HEK293 (cell line): ENCODE measurements around the gene CACNA1S.

Experiments used
- CTCF ChIA-PET: fragments of 350-600 bp; formaldehyde crosslinking; extraction: SDS; loops from one replicate; lab custom pipeline; 2021; ENCODE audit warnings: antibody characterized with exemption; lab: Yijun Ruan, JAX
- POLR2A ChIA-PET: fragments of 300-600 bp; formaldehyde crosslinking; extraction: SDS; loops from one replicate; lab custom pipeline; 2020; ENCODE audit warnings: antibody characterized with exemption, inconsistent platforms; lab: Yijun Ruan, JAX
- H3K27ac ChIP-seq: fragments of 200-500 bp; sonication (Bioruptor generic); 2 replicates; pipeline ENCODE4 v1.5.1; 2014; ENCODE audit warnings: low read depth, low read length, control low read depth, inconsistent platforms; ENCODE audit errors: extremely low read depth
- H3K36me3 ChIP-seq, 2 experiments: fragments of 200-500 bp in 1 of 2; sonication (Bioruptor generic) in 1 of 2; 1 replicate in 1 of 2; 2 replicates in 1 of 2; pipeline ENCODE4 v1.5.1; 2014 to 2017; ENCODE audit warnings: inconsistent platforms in 2 of 2, low read length in 2 of 2; ENCODE audit not compliant: control insufficient read depth in 2 of 2, insufficient read depth in 1 of 2
- H3K4me1 ChIP-seq: fragments of 200-500 bp; sonication (Bioruptor generic); 2 replicates; pipeline ENCODE4 v1.5.1; 2014; ENCODE audit warnings: mild to moderate bottlenecking, low read length, inconsistent platforms; ENCODE audit not compliant: control insufficient read depth, insufficient read depth
- H3K4me3 ChIP-seq: 2 replicates; pipeline ENCODE4 v1.5.1; 2011; ENCODE audit warnings: low read depth, mild to moderate bottlenecking, control low read depth, low read length, moderate library complexity
- H3K9me3 ChIP-seq: fragments of 200-500 bp; sonication (Bioruptor generic); 2 replicates; pipeline ENCODE4 v1.5.1; 2014; ENCODE audit warnings: low read depth, low read length, inconsistent platforms; ENCODE audit not compliant: control insufficient read depth, insufficient read depth
- GLIS1 ChIP-seq: fragments of 450-650 bp; formaldehyde crosslinking; IDR thresholded peaks from 2 replicates; pipeline ENCODE4 v1.5.1; 2016; ENCODE audit warnings: missing biosample characterization, missing genetic modification characterization
- GLIS2 ChIP-seq: fragments of 450-650 bp; formaldehyde crosslinking; IDR thresholded peaks from 2 replicates; pipeline ENCODE4 v1.5.1; 2016; ENCODE audit warnings: missing biosample characterization, missing genetic modification characterization
- KLF10 ChIP-seq: fragments of 450-650 bp; IDR thresholded peaks from 2 replicates; pipeline ENCODE4 v1.5.1; 2018; ENCODE audit warnings: missing biosample characterization, mild to moderate bottlenecking, missing genetic modification characterization
- KLF8 ChIP-seq: fragments of 450-650 bp; formaldehyde crosslinking; IDR thresholded peaks from 2 replicates; pipeline ENCODE4 v1.5.1; 2016; ENCODE audit warnings: missing biosample characterization, missing genetic modification characterization
- OSR2 ChIP-seq: fragments of 450-650 bp; formaldehyde crosslinking; IDR thresholded peaks from 2 replicates; pipeline ENCODE4 v1.5.1; 2016; ENCODE audit warnings: missing biosample characterization, missing genetic modification characterization
- SCRT1 ChIP-seq: fragments of 450-650 bp; formaldehyde crosslinking; IDR thresholded peaks from 2 replicates; pipeline ENCODE4 v1.5.1; 2016; ENCODE audit warnings: missing biosample characterization, missing genetic modification characterization, borderline replicate concordance
- ZBTB8A ChIP-seq: fragments of 450-650 bp; formaldehyde crosslinking; IDR thresholded peaks from 2 replicates; pipeline ENCODE4 v1.5.1; 2016; ENCODE audit warnings: missing biosample characterization, missing genetic modification characterization
- ZFP37 ChIP-seq: fragments of 450-650 bp; formaldehyde crosslinking; IDR thresholded peaks from 2 replicates; pipeline ENCODE4 v1.5.1; 2016; ENCODE audit warnings: missing biosample characterization, missing genetic modification characterization
- ZIC2 ChIP-seq: fragments of 450-650 bp; formaldehyde crosslinking; IDR thresholded peaks from 2 replicates; pipeline ENCODE4 v1.5.1; 2016; ENCODE audit warnings: missing biosample characterization, missing genetic modification characterization
- ZNF10 ChIP-seq: fragments of 450-650 bp; formaldehyde crosslinking; IDR thresholded peaks from 2 replicates; pipeline ENCODE4 v1.5.1; 2017; ENCODE audit warnings: missing biosample characterization, missing genetic modification characterization
- ZNF132 ChIP-seq: fragments of 450-650 bp; formaldehyde crosslinking; IDR thresholded peaks from 2 replicates; pipeline ENCODE4 v1.5.1; 2017; ENCODE audit warnings: missing biosample characterization, missing genetic modification characterization, borderline replicate concordance
- ZNF184 ChIP-seq: fragments of 450-650 bp; IDR thresholded peaks from 2 replicates; pipeline ENCODE4 v1.5.1; 2018; ENCODE audit warnings: missing biosample characterization, mild to moderate bottlenecking, missing genetic modification characterization
- ZNF239 ChIP-seq: fragments of 450-650 bp; formaldehyde crosslinking; IDR thresholded peaks from 2 replicates; pipeline ENCODE4 v1.5.1; 2016; ENCODE audit warnings: missing biosample characterization, missing genetic modification characterization
- ZNF292 ChIP-seq: fragments of 450-650 bp; formaldehyde crosslinking; IDR thresholded peaks from 2 replicates; pipeline ENCODE4 v1.5.1; 2016; ENCODE audit warnings: low read depth, missing biosample characterization, missing genetic modification characterization, borderline replicate concordance
- ZNF394 ChIP-seq: fragments of 450-650 bp; formaldehyde crosslinking; IDR thresholded peaks from 2 replicates; pipeline ENCODE4 v1.5.1; 2016; ENCODE audit warnings: missing biosample characterization, missing genetic modification characterization, mild to moderate bottlenecking, moderate library complexity, borderline replicate concordance
- ZNF510 ChIP-seq: fragments of 450-650 bp; formaldehyde crosslinking; IDR thresholded peaks from 2 replicates; pipeline ENCODE4 v1.5.1; 2018; ENCODE audit warnings: mild to moderate bottlenecking, missing genetic modification characterization, missing biosample characterization; ENCODE audit not compliant: insufficient replicate concordance
- ZNF626 ChIP-seq: fragments of 450-650 bp; sonication (Bioruptor Pico); formaldehyde crosslinking; IDR thresholded peaks from 2 replicates; pipeline ENCODE4 v1.5.1; 2018; ENCODE audit warnings: missing biosample characterization, missing genetic modification characterization, inconsistent platforms
- ZSCAN16 ChIP-seq: fragments of 450-650 bp; formaldehyde crosslinking; IDR thresholded peaks from 2 replicates; pipeline ENCODE4 v1.5.1; 2016; ENCODE audit warnings: missing biosample characterization, missing genetic modification characterization
- ZXDB ChIP-seq: fragments of 450-650 bp; formaldehyde crosslinking; IDR thresholded peaks from 2 replicates; pipeline ENCODE4 v1.5.1; 2016; ENCODE audit warnings: missing biosample characterization, missing genetic modification characterization
- TF ChIP-seq, protein P1 (sequence below): fragments of 450-650 bp; formaldehyde crosslinking; IDR thresholded peaks from 2 replicates; pipeline ENCODE4 v1.5.1; 2016; ENCODE audit warnings: missing biosample characterization, missing genetic modification characterization
- TF ChIP-seq, protein P2 (sequence below): fragments of 450-650 bp; IDR thresholded peaks from 2 replicates; pipeline ENCODE4 v1.5.1; 2018; ENCODE audit warnings: missing biosample characterization, missing genetic modification characterization
- TF ChIP-seq, protein P3 (sequence below): fragments of 450-650 bp; formaldehyde crosslinking; IDR thresholded peaks from 2 replicates; pipeline ENCODE4 v1.5.1; 2016; ENCODE audit warnings: missing biosample characterization, missing genetic modification characterization
- TF ChIP-seq, protein P4 (sequence below): fragments of 450-650 bp; formaldehyde crosslinking; IDR thresholded peaks from 2 replicates; pipeline ENCODE4 v1.5.1; 2017; ENCODE audit warnings: missing biosample characterization, missing genetic modification characterization
- TF ChIP-seq, protein P5 (sequence below): fragments of 450-650 bp; formaldehyde crosslinking; IDR thresholded peaks from 2 replicates; pipeline ENCODE4 v1.5.1; 2016; ENCODE audit warnings: missing biosample characterization, missing genetic modification characterization
- TF ChIP-seq, protein P6 (sequence below): fragments of 450-650 bp; formaldehyde crosslinking; IDR thresholded peaks from 2 replicates; pipeline ENCODE4 v1.5.1; 2016; ENCODE audit warnings: missing biosample characterization, missing genetic modification characterization

The CACNA1S gene

DNA sequence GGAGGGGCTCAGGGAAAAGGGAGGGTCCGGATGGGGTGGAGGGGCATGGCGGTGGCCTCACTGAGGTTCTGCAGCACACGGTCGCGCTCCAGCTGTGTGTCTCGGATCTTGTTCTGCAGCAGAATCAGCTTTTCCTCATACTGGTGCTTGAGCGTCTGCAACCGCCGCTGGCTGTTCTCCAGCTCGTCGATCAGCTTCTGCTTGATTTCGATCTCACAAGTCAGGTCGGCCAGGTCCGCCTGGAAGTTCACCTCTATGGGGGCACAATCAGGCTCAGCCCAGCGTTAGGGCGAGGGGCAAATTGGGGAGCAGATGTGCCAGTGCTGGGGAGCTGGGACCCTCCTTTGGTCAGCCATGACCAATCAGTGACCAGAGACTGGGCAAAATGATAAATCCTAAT is 113.9 kb downstream of the CACNA1S start:
- Histone ChIP-seq H3K36me3 (peaks cover 0 to 3% of the 10 kb centered on the region in 2 experiments; a peak in 1 of 3 replicates), H3K4me3 (no peak overlapping the region)
- POLR2A ChIA-PET: no interaction called here

DNA sequence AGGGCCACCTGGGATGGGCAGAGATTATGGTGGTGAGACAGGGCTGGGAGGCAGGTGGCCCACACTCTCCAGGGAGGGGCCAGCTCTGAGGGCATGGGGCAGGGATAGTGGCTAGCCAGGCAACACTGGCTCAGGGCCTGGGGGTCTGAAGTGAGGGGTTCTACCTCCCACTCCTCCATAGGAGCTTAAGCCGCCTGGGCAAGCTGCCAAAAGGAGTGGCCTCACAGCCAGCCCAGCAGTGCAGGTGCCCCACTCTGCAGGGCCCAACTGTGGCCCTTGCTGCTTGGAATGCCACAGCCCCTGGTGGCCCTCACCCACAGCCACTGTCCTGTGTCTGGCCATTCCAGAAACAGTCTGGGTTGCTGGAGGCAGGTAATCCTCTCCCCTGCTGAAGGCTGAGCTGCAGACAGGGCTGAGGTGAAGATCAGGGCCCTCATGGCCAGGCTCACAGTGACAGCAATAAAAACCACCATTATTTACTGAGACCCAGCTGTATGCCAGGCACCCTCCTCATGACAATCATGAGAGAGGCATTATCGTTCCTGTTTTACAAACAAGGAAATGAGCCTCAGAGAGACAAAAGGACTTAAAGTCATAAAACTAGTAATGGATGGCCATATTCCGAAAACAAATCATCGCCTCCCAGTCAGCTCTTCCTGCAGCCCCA is 119.7 kb downstream of the CACNA1S start:
- POLR2A ChIA-PET: no interaction called here
- H3K36me3 ChIP-seq: peaks cover 0 to 20% of the 10 kb centered on the region in 2 experiments; a peak in 1 of 3 replicates

More for the DNA sequence above, 113.9 kb downstream of the CACNA1S start:
- Histone ChIP-seq H3K4me1 (no peaks in the 10 kb centered on the region), H3K27ac (no peak overlapping the region)
- no peak for TF ChIP-seq ZNF239 (tag by site-specific recombination)
- TF ChIP-seq OSR2 (tag by site-specific recombination): no peak
- TF ChIP-seq ZNF292 (tag by site-specific recombination): no peak
- no peak for TF ChIP-seq ZNF394 (tag by site-specific recombination)
- no peak for TF ChIP-seq ZNF132 (tag by site-specific recombination)
- TF ChIP-seq, protein P1, sequence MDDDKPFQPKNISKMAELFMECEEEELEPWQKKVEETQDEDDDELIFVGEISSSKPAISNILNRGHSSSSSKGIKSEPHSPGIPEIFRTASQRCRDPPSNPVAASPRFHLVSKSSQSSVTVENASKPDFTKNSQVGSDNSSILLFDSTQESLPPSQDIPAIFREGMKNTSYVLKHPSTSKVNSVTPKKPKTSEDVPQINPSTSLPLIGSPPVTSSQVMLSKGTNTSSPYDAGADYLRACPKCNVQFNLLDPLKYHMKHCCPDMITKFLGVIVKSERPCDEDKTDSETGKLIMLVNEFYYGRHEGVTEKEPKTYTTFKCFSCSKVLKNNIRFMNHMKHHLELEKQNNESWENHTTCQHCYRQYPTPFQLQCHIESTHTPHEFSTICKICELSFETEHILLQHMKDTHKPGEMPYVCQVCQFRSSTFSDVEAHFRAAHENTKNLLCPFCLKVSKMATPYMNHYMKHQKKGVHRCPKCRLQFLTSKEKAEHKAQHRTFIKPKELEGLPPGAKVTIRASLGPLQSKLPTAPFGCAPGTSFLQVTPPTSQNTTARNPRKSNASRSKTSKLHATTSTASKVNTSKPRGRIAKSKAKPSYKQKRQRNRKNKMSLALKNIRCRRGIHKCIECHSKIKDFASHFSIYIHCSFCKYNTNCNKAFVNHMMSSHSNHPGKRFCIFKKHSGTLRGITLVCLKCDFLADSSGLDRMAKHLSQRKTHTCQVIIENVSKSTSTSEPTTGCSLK (tag by site-specific recombination): no peak
- no peak for TF ChIP-seq ZNF184
- no peak for TF ChIP-seq ZFP37 (tag by site-specific recombination)
- no peak for TF ChIP-seq KLF8 (tag by site-specific recombination)
- TF ChIP-seq KLF10 (tag by site-specific recombination): no peak
- TF ChIP-seq, protein P2, sequence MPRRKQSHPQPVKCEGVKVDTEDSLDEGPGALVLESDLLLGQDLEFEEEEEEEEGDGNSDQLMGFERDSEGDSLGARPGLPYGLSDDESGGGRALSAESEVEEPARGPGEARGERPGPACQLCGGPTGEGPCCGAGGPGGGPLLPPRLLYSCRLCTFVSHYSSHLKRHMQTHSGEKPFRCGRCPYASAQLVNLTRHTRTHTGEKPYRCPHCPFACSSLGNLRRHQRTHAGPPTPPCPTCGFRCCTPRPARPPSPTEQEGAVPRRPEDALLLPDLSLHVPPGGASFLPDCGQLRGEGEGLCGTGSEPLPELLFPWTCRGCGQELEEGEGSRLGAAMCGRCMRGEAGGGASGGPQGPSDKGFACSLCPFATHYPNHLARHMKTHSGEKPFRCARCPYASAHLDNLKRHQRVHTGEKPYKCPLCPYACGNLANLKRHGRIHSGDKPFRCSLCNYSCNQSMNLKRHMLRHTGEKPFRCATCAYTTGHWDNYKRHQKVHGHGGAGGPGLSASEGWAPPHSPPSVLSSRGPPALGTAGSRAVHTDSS (tag by site-specific recombination): no peak
- no peak for TF ChIP-seq ZSCAN16 (tag by site-specific recombination)
- TF ChIP-seq, protein P3, sequence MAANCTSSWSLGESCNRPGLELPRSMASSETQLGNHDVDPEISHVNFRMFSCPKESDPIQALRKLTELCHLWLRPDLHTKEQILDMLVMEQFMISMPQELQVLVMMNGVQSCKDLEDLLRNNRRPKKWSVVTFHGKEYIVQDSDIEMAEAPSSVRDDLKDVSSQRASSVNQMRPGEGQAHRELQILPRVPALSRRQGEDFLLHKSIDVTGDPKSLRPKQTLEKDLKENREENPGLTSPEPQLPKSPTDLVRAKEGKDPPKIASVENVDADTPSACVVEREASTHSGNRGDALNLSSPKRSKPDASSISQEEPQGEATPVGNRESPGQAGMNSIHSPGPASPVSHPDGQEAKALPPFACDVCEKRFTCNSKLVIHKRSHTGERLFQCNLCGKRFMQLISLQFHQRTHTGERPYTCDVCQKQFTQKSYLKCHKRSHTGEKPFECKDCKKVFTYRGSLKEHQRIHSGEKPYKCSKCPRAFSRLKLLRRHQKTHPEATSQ (tag by site-specific recombination): no peak
- TF ChIP-seq, all 188 proteins: peak for 0
- CTCF ChIA-PET: interaction anchor here (1.0 kb wide), 3 partner anchors 19 to 26 kb away, joined by 3 to 6 read pairs (median 3); partner anchors contain the start of gene KIF21B
- no peaks in the 10 kb centered on the region for H3K9me3 ChIP-seq

More for the DNA sequence above, 119.7 kb downstream of the CACNA1S start:
- TF ChIP-seq, protein P4, sequence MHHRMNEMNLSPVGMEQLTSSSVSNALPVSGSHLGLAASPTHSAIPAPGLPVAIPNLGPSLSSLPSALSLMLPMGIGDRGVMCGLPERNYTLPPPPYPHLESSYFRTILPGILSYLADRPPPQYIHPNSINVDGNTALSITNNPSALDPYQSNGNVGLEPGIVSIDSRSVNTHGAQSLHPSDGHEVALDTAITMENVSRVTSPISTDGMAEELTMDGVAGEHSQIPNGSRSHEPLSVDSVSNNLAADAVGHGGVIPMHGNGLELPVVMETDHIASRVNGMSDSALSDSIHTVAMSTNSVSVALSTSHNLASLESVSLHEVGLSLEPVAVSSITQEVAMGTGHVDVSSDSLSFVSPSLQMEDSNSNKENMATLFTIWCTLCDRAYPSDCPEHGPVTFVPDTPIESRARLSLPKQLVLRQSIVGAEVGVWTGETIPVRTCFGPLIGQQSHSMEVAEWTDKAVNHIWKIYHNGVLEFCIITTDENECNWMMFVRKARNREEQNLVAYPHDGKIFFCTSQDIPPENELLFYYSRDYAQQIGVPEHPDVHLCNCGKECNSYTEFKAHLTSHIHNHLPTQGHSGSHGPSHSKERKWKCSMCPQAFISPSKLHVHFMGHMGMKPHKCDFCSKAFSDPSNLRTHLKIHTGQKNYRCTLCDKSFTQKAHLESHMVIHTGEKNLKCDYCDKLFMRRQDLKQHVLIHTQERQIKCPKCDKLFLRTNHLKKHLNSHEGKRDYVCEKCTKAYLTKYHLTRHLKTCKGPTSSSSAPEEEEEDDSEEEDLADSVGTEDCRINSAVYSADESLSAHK: no peak
- no peak for TF ChIP-seq ZNF510 (tag by site-specific recombination)
- no peak for TF ChIP-seq ZXDB (tag by site-specific recombination)
- TF ChIP-seq GLIS1 (tag by site-specific recombination): peak; percentile 54; the same call in 1 of the 2 replicates
- TF ChIP-seq ZNF626: no peak
- TF ChIP-seq, protein P5, sequence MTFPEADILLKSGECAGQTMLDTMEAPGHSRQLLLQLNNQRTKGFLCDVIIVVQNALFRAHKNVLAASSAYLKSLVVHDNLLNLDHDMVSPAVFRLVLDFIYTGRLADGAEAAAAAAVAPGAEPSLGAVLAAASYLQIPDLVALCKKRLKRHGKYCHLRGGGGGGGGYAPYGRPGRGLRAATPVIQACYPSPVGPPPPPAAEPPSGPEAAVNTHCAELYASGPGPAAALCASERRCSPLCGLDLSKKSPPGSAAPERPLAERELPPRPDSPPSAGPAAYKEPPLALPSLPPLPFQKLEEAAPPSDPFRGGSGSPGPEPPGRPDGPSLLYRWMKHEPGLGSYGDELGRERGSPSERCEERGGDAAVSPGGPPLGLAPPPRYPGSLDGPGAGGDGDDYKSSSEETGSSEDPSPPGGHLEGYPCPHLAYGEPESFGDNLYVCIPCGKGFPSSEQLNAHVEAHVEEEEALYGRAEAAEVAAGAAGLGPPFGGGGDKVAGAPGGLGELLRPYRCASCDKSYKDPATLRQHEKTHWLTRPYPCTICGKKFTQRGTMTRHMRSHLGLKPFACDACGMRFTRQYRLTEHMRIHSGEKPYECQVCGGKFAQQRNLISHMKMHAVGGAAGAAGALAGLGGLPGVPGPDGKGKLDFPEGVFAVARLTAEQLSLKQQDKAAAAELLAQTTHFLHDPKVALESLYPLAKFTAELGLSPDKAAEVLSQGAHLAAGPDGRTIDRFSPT (tag by site-specific recombination): no peak
- peak; percentile 96 for TF ChIP-seq ZIC2
- TF ChIP-seq GLIS2 (tag by site-specific recombination): peak; percentile 33; the same call in 1 of the 2 replicates
- TF ChIP-seq ZBTB8A (tag by site-specific recombination): peak; percentile 57
- TF ChIP-seq, protein P6, sequence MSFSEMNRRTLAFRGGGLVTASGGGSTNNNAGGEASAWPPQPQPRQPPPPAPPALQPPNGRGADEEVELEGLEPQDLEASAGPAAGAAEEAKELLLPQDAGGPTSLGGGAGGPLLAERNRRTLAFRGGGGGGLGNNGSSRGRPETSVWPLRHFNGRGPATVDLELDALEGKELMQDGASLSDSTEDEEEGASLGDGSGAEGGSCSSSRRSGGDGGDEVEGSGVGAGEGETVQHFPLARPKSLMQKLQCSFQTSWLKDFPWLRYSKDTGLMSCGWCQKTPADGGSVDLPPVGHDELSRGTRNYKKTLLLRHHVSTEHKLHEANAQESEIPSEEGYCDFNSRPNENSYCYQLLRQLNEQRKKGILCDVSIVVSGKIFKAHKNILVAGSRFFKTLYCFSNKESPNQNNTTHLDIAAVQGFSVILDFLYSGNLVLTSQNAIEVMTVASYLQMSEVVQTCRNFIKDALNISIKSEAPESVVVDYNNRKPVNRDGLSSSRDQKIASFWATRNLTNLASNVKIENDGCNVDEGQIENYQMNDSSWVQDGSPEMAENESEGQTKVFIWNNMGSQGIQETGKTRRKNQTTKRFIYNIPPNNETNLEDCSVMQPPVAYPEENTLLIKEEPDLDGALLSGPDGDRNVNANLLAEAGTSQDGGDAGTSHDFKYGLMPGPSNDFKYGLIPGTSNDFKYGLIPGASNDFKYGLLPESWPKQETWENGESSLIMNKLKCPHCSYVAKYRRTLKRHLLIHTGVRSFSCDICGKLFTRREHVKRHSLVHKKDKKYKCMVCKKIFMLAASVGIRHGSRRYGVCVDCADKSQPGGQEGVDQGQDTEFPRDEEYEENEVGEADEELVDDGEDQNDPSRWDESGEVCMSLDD (tag by site-specific recombination): no peak
- no peak for TF ChIP-seq ZNF10 (tag by site-specific recombination)
- TF ChIP-seq SCRT1: no peak
- no peaks in the 10 kb centered on the region for H3K9me3 ChIP-seq
- H3K27ac ChIP-seq: no peak overlapping the region
- CTCF ChIA-PET: interaction anchor here (0.6 to 1.2 kb wide), 4 partner anchors 12 to 33 kb away, joined by 3 to 6 read pairs (median 5); no protein-coding TSS in a partner anchor
- H3K4me3 ChIP-seq: no peak overlapping the region
- H3K4me1 ChIP-seq: peaks cover 2% of the 10 kb centered on the region; the same call in 1 of the 2 replicates
